Measurements from ENCODE around the gene CASKIN1.

Gene CASKIN1

DNA sequence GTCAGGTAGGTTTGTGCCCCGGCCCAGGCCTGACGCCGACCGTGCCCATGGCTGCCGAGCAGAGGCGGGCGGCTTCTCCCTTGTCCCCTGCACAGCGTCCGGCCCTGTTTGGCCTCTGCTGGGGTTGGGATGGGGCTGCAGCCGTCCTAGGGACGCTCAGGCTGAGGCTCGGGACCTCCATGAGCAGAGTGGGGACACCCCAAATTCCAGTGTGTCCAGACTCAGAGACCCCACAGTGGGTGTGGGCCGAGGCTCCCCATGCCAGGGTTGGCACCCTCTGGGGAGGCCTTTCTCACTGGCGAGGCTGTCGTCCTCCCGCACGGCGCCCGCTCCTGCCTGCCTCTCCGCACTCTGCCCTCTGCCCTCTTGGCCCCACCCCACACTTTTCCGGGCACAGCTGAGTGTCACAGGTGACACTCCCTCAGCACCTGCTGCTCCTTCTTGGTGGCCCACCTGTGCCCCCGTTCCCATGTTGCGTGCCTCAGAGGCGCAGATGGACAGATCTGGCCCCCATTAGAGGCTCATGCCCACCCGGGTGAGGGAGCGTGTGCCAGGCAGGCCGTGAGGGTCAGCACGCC lies 24.7 kb downstream of the CASKIN1 start:
- Histone ChIP-seq H3K27ac (no peak overlapping the region), H3K27me3 (ENCODE audit: insufficient read depth, low read depth, severe bottlenecking) (no peaks in the 10 kb centered on the region), H3K9me3 (ENCODE audit: severe bottlenecking) (no peaks in the 10 kb centered on the region), H3K4me3 (ENCODE audit: low read depth, low read length) (no peak overlapping the region), H3K36me3 (peaks cover 60% of the 10 kb centered on the region)
- TF ChIP-seq CTCF (IDR thresholded peaks at IDR 0.05; ENCODE audit: low read depth, low read length): no peak
- no peak for DNase-seq

DNA sequence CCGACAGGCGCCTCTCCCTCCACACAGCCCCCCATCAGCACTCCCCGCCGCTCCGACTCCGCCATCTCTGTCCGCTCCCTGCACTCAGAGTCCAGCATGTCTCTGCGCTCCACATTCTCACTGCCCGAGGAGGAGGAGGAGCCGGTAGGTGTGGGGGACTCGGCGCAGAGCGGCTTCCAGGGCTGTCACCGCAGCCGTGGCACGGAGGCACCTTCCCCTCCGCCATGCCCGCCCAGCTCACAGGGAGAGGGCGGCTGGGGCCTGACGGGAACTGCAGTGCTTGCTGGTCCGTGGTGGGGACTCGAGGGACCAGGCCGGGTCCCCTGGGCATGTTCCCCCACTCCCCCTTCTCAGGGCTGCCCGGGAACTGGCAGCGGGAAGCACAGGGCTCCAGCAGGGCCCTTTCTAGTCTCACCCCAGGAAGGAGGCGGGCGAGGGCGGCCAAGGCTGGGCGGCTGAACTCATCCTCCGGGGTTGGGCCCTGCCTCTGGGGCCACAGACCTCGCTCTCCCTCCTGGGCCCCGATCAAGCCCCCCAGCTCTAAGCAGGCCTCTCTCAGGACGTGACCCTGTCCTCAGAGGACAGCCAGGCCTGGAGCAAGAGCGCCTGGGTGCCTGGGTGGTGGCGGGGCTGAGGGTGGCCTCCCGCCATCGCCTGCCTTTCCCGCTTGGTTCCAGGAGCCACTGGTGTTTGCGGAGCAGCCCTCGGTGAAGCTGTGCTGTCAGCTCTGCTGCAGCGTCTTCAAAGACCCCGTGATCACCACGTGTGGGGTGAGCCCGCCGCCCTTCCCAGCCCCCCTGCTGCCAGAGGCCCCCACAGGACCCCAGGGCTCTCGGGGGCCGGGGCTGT lies 25.6 kb downstream of the CASKIN1 start:
- no peak for TF ChIP-seq CTCF (IDR thresholded peaks at IDR 0.05; ENCODE audit: low read depth, low read length)
- no peaks in the 10 kb centered on the region for H3K27me3 ChIP-seq (ENCODE audit: insufficient read depth, low read depth, severe bottlenecking)
- no peak for DNase-seq
- peaks cover 62% of the 10 kb centered on the region for H3K36me3 ChIP-seq
- no peak overlapping the region for H3K27ac ChIP-seq
- no peak overlapping the region for H3K4me3 ChIP-seq (ENCODE audit: low read depth, low read length)
- no peaks in the 10 kb centered on the region for H3K9me3 ChIP-seq (ENCODE audit: severe bottlenecking)

GRCh38 chr16:2170080-2170479 lies 26.3 kb downstream of the CASKIN1 start:
- Histone ChIP-seq H3K27ac (no peak overlapping the region), H3K36me3 (peaks cover 56% of the 10 kb centered on the region), H3K27me3 (ENCODE audit: insufficient read depth, low read depth, severe bottlenecking) (no peaks in the 10 kb centered on the region), H3K4me3 (ENCODE audit: low read depth, low read length) (no peak overlapping the region), H3K9me3 (ENCODE audit: severe bottlenecking) (no peaks in the 10 kb centered on the region)
- no peak for DNase-seq
- TF ChIP-seq CTCF (IDR thresholded peaks at IDR 0.05; ENCODE audit: low read depth, low read length): no peak

- Histone ChIP-seq H3K36me3 (peaks cover 46% of the 10 kb centered on the region), H3K9me3 (ENCODE audit: severe bottlenecking) (peaks cover 8% of the 10 kb centered on the region), H3K27me3 (ENCODE audit: insufficient read depth, low read depth, severe bottlenecking) (no peaks in the 10 kb centered on the region), H3K4me3 (ENCODE audit: low read depth, low read length) (no peak overlapping the region), H3K27ac (no peak overlapping the region)
- TF ChIP-seq CTCF (IDR thresholded peaks at IDR 0.05; ENCODE audit: low read depth, low read length): no peak
- no peak for DNase-seq
Observed at GRCh38 chr16:2167068-2167638, 29.3 kb downstream of the CASKIN1 start.

DNA sequence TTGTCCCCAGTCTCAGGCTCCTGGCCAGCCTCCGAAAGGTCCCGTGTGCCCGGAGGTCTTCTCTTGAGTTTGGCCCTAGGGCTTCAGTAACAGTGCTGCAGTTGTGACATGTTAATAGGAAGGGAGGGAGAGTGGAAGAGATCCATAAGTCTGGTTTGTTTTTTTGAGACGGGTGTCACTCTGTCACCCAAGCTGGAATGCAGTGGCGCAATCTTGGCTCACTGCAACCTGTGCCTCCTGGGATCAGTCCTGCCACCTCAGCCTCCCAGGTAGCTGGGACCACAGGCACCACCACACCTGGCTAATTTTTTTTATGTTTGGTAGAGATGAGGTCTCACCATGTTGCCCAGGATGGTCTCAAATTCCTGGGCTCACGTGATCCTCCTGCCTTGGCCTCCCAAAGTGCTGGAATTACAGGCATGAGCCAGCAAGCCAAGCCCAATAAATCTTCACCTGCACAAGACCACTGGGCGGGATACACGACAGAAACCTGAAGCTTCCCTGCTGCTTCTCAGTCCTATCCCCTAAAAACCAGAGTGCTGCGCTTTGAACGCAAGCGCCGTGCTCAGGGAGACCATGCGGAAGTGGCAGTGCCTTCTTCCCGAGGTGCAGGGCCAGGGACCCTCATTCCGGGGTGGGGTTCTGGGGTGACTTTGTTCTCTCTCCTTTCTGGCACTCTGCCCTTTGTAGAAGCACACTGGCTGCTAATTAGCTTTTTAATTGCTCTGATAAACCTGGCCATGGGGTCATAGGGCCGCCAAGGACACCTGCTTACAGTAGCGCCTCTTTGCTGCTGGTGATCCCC lies 29.9 kb downstream of the CASKIN1 start:
- Histone ChIP-seq H3K27me3 (ENCODE audit: insufficient read depth, low read depth, severe bottlenecking) (no peaks in the 10 kb centered on the region), H3K36me3 (peaks cover 39% of the 10 kb centered on the region), H3K9me3 (ENCODE audit: severe bottlenecking) (peaks cover 8% of the 10 kb centered on the region), H3K4me3 (ENCODE audit: low read depth, low read length) (no peak overlapping the region), H3K27ac (no peak overlapping the region)
- DNase-seq: no peak
- TF ChIP-seq CTCF (IDR thresholded peaks at IDR 0.05; ENCODE audit: low read depth, low read length): no peak
